ENCODE data around the gene DCANP1.
"Not testable (repeated sequence)": the region's sequence is repeated elsewhere in the genome, so short reads cannot be mapped to it uniquely, and the experiment has no call there.

DCANP1 gene, protein sequence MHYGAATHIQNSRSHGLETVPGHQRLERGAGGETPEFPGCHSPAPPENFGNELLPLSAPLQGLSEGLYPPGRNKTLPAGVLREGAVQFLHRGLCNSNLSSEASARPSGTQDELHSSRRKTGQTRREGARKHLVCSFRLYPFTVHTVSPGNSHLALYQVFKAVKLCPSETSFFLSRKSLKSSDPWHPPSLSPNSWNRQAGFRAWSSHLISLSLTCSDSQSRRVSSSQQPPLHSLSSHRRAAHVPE

DNA sequence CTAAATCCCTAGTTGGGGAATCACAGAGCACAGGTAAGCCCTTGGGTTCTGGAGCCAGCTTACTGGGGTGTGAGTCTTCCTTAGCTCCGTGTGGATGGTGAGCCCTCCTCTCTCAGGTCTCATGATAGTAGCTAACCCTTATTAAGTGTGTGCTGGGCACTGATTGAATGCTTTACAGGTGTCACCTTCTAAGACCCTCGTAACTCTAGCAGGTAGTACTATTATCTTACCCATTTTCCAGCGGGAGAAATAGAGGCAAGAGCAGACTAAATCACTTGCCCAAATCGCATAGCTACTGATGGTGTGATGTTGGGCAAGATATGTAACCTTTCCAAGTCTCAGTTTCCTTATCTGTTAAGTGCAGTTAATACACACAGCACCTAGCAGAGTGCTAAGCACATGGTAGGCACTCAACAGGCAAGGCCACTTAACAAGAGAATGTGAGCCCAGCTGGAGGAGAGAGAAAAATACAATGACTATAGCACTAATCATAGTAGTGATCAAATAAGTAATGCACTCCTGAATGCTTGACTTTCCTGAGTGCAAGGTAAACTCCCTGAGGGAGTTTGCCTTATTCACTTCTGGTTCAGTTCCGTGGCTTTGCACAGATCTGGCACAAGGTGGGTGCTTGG is at the start of gene DCANP1:
Gene DCANP1, minus strand, starts transcription at position 51 of the 632 bp plus-strand sequence. CDS start 240 bp downstream, outside the sequence.
- DNase-seq (ENCODE audit: low spot score): no peak

DNA sequence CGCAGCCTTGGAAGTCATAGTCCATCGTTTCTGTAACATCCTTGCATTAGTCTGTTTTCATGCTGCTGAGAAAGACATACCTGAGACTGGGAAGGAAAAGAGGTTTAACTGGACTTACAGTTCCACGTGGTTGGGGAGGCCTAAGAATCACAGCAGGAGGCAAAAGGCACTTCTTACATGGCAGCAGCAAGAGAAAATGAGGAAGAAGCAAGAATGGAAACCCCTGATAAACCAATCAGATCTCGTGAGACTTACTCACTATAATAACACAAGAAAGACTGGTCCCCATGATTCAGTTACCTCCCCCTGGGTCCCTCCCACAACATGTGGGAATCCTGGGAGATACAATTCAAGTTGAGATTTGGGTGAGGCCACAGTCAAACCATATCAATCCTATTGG is 48.4 kb upstream of the DCANP1 start:
- not testable (repeated sequence) for DNase-seq (ENCODE audit: low spot score)

DNA sequence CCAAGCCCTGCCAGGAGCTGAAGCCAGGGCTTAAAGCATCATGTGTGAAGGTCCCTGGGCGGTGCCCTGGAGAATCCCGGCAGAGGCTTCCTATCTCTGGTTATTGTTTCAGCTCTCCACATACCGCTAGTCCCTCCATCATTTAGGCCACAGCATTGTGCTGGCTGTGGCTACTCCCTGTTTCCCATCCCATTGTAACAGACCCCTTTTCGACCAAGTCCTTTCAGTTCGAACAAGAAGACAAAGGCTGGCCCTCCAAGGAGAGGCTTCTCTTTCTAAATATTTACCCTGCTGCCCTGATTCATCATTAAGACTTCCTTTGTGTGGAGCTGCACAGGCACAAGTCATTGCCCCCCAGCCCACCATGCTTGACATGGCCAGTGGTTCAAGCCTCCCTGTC is 47.0 kb upstream of the DCANP1 start:
- DNase-seq (ENCODE audit: low spot score): no peak

DNA sequence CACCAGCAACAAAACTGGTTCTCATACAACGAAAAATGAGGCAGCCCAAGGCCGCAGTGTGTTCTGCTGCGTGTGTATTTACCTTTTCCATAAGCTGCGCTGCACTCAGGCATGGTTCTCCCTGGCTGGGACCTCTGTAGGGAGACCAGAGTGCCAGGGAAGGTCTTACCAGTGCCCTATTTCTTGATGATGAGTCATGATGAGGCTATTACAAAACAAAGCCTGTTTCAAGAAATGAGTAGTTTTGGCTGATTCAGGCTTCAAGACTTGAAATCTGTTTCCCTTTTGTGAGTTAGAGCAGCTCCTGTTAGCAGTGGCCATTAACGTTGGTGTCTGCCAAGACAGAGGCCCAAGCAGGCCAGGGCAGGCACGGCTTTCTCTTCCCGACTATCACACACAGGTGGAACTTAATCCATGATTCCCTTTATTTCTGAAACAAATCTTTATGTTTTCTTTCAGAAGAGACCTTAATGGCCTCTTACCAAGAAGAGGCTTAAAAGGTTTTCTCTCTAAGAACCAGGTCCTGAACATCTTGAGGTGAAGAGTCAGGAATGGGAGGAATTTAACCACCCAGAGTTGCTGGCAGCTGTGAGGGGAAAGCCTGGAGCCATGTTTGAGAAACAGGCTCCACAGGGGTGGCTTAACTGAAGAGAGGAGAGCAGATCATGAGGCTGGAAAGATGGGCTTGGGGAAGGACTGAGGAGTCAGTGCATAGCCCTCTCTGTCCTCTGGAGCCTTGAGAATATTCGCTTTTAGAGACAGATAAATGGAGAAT is 46.4 kb upstream of the DCANP1 start:
- DNase-seq (ENCODE audit: low spot score): peak; percentile 77

DNA sequence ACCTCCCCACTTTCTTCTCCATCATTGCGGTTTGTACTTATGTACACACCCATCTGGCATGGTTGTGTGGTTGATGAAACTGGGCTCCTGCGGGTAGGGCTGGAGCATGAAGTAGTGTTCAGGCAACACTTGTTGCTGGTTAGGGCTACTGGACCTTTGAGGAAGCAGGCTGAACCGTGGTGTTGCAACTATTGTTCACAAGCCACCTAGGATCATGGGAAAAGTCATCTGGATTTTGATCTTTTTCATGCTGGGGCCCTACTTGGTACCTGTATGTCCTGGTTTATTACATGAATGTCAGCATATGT is 45.1 kb upstream of the DCANP1 start:
- peak; percentile 24 for DNase-seq (ENCODE audit: low spot score)

DNA sequence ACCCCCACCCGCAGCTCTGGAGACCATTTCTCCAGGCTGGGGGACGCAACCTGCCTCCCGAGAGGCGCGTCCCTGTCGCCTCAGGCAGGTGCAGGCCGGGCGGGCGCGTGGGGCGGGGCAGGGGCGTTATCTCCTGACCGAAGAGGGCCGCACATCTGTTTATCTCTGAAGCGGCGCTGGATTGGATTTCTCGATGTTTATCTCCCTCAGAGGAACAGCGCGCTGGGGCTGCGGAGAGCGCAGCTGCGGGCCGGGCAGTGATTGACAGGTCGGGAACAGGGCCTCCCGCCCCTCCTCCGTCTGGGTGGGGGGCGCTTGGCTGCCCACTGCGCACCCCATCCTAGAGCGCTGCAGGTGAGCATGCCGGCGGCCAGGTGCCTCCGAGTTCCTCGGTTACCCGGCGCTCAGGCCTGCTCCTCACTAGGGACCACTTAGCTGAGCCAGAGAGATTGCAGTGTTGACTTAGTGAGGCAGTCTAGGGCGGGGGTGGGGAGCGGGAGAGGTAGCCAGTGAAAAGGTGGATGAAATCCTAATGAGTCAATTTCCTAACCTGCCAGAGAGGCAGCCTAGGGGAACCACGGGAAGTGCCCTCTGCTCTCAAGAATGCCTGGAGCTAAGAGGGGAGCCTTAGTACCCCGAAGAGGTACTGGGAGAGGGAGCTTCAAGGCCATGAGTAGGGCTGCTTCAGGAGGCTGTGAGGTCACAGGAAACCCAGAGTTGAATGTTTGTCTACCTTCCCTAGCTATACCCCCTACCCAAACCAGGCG is 44.6 kb upstream of the DCANP1 start:
- peak; percentile 75 for DNase-seq (ENCODE audit: low spot score)

DNA sequence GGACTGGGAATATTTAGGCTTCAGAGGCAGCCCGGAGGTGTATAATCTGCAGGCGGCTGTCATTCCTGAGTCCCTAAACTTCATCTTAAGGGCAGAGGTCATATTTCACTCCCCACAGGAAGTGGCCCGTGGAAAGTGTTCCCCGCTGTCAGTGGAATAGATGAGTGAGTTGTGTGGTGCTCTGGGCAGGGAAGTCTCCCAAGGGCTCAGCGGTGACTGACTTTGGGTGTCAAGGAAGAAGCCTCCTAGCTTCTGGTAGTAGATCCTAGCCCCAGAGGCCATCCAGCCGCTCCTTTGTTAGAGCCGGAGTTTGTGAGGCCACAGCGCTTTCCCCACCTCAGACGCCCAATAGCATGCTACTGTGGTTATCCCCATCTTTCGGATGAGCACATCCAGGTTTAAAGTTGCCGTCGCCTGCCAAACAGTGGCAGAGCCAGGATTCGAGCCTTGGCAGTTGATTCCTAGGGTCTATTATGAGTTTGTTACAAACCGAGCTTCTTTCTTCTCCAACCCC is 43.9 kb upstream of the DCANP1 start:
- no peak for DNase-seq (ENCODE audit: low spot score)

DNA sequence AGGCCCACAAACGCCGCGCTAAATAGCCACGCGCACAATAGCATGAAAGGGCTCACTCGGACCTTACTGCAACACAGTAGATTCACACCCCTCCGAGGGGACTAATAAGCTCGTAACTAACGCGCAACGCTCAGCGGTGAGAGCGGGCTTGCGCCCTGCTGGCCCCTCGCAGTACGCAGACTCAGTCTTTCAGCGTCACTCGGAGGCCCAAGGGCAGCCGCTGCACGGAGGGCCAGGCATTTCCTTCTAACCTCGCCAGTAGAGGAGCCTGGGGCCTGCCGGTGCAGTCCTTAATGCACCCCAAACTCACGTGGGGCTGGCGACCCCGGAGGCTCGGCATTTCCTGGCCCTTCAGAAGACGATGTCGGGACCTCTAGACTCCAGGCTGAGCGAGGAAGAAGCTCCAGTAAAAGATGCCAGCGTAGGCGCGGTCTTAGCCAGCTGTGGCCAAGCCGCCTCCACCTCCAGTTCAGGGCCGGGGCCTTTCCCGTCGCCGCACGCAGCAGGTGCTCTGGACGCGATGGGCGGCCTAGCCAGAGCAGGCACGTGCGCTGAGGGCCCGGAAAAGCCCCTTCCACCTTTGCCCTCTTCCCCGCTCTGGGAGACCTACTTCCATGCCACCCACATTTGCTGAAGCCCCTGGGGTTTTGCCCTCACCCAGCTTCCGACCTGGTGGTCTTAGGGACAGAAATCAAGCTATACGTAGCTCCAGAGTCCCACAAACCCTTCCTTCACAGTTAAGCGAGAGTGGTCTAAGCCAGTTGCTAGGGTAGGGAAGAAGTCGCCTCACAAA is 43.3 kb upstream of the DCANP1 start:
- DNase-seq (ENCODE audit: low spot score): no peak

DNA sequence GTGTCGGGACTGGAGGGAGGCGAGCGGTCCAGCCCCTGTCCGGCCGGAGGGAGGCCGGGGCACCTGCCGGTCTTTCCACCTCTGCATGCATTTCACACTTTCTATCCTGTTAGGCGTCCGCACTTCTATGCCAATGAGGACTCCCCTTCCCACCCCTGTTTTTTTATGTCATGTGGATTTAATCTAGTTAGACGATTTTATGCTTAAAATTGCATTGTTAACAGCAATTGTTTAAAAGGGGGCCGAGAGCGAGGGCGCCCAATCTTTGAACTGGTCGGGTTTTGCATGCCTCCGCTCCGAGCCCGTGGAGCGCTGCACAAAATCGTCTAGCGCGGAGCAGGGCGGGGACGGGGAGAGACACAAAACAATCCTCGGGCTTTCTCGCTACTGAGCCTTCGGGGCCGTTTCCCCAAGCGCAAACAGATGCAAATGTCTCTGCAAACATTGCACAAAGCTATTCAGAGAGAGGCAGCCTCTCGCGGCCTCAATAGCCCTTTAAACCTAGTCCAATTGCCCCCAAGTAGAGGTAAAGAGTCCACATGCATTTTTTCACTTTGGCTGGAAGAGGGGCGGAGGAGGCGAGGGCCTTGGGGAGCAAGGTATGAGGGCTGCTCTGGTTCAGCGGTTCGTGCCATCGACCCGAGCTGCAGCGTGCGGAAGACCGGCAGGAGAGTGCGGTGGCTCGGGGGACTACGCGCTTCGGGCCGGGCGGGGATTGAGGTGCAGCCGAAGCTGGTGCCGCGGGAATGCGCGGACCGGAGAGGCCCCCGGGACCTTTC is 42.5 kb upstream of the DCANP1 start:
- DNase-seq (ENCODE audit: low spot score): no peak

DNA sequence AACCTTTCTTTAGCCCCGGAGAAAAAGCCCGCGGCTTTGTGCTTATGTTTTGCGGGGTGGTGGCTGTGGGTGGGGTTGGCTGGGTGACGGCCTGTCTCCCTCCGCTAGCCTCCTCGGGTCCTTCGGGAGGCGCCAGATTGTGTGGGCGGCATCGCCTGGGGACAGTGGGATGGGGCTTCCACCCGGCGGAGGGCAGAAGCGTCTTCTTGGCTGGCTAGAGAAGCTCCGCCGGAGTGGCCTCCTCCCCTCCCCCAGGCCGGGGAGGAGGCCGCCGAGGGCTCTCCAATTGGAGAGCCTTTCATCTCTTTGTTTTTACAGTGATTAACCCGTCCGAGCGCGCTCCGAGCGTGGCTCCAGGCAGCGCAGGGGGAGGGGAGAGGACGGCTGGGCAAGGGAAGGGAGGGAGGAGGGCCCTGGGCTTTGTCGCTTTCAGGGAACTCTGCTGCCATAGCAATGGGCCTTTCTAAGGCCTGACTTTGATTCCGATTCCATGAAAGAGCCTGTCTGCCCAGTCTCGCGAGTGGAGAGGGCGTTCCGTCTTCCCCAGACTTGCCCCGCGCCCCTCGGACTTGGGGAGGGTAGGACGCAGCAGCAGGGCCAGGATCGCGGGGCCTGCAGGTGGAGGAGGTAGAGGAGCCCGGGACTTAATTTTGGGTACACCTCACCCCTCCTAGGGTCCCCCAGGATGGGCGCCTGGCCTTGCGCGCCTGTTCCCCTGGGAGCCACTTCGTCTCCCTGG is 41.7 kb upstream of the DCANP1 start:
- peak; percentile 83 for DNase-seq (ENCODE audit: low spot score)

DNA sequence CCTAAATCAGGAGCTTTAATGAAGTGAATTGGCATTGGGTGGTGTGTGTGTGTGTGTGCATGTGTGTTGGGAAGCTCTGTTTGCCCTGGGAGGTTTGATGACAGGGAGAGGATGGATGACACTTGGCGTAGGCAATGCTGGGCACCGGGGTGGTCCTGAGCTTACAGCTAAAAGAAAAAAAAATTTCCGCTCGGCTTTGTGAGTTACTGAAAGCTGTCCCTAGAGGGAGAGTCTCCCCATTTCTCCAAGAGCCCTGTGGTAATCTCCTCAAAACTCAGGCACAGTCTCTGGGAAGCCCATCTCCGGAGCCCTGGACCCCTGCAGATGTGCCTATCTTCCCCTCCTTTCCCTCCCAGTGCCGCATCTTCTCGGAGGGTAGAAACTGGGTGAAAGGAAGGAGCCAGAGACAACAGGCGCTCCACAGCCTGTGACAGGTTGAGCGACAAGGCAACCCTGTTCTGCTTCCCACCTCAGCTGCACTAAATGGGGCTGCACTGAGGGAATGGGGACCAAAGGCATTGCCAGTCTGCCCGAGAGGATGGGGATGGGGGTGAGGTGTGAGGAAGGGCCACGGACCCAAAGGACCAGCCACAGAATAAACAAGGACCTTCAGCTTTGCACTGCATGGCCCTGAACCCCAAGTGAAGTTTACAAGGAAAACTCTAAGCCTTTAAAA is 40.8 kb upstream of the DCANP1 start:
- DNase-seq (ENCODE audit: low spot score): no peak

DNA sequence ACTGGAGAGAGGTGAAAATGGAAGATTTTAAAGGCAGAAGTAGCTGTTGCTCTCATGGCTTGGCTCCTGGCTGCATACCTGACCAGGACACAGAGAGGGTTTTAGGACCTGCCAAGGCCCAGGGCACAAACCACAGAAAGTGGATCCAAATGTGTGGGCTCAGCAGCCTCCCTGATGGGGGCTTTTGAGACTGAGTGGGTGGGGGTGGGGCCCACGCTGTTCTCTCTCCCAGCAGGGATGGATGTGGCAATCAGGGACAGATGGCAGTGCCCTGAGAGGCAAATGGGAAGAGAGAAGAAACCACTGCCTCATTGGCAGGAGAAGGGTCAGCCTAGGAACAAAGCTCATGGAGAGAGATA is 39.9 kb upstream of the DCANP1 start:
- DNase-seq (ENCODE audit: low spot score): no peak

DNA sequence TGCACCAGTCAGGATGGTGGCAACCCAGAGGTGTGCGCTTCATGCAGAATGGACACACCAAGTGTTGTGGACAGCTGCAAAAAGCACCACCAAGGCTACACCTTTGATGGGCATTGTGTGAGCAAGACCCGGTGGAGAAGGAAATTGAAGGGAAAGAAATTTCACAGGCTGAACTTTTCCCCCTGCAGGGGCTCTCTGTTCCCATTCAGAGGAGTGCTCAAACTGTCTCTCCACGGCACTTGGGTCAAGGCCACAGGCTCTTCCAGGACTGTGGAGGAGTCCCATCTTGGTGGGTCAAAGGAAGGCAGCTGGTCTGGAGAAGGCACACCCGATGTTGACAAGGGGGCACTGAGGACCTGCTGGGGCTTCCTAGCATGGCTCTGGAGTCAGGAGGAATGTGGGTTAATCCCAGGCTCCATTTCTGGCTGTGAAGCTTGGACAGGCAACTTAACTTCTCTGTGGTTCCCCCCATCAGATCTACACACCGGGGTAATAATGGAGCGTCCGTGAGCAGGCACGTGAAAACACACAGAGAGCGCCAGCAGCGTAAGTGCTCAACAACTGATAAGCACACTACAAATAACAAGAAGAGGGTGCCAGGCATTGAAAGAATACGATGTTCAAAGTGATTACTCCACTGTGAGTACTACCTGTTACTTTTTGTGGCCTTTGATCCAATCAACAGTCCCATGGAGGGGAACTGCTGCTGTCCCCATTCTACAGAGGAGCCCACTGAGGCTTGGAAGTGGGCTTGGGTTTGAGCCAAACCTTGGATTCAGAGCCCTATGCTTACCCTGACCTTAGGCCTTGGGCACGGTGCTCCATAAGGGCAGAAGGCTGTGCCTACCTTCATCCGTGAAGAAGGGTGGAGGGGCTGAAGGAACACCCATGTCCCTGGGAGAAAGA is 39.2 kb upstream of the DCANP1 start:
- DNase-seq (ENCODE audit: low spot score): no peak

DNA sequence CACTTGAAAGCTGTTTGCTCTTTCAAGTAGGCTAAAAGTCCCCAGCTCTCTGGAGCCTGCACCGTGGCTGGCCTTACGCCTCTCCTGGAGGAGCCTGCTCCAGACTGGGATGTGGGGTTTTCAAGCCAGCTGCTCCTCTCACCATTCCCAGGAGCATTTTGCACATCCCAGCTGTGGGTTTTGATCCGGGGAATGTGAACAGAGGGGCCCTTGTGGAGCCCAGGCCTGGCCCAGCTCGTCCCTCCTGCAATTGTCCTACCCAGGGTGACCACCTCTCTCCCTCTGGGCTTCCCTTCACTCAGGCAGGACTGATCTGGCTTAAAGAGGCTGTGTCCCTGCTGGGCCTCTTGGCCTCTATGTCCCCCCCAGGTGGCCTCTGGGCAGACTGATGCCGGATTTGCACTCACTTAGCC is 37.5 kb upstream of the DCANP1 start:
- DNase-seq (ENCODE audit: low spot score): no peak

DNA sequence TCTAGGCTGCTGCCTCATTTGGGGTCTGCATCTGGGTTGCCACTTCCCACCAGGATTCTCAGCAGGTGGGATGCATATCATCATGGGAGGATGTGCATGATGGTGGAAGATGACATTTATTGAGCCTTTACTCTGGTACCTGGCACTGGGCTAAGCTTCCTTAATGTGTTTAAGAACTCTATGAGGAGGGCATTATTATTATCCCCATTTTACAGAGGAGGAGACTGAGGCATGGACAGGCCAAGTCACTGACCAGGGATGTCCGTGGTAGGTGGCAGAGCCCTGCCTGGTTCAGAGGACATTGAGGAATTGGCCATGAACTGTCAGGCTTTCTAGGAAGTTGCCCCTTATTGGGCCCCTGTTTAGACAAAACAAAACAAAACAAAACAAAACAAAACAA is 36.1 kb upstream of the DCANP1 start:
- no peak for DNase-seq (ENCODE audit: low spot score)

DNA sequence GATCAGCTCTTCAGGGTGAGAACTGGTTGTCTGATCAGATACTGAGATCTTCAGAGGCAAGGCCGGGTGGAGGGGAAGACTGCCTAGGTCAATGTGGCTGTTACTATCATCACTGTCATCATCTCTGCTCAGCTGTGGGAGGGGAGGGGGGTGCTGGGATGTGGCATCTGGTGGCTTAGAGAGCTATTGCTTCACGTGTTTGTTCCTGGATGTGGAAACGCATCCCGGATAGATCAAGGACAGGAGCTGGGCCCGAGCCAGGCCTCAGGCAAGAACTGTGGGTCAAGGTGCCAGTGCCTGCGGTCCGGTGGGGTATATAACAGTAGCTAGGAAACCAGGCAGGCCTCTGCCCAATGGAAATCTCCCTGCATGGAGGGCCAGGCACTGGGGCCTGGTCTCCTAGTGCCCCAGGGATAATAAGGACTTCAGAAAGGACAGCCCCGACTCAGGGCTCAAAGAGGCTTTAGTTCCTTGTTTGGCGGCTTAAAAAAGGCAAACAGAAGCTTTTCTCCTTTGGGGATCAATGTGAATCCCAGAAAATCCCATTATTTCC is 35.3 kb upstream of the DCANP1 start:
- DNase-seq (ENCODE audit: low spot score): no peak

DNA sequence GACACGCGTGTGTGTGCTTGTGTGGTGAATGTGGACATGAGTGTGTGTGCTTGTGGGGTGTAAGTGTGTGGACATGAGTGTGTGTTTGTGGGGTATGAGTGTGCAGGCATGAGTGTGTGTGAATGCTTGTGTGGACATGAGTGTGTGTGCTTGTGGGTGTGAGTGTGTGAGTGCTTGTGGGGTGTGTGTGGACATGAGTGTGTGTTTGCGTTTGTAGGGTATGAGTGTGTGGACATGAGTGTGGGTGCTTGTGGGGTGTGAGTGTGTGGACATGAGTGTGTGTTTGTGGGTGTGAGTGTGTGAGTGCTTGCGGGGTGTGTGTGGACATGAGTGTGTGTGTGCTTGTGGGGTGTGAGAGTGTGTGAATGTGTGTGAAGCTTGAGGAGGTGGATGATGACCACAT is 34.8 kb upstream of the DCANP1 start:
- DNase-seq (ENCODE audit: low spot score): no peak

DNA sequence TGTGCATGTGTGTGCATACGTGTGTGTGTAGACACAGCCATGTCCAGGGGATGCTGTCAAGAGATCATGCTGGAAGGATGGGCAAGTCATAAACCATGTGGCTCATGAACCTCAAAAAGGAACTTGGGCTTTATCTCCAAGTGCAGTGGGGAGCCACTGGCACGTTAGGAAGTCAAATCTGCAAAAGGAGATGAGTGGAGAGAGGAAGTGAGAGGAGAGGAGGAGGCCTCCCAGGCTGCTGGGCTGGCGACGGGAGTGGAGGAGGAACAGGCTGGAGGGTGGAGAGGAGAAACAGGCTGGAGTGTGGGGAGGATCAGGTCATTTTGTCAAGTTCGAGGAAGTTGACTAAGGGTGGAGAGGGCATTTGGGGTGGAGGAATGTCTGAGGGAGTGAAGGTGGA is 34.2 kb upstream of the DCANP1 start:
- no peak for DNase-seq (ENCODE audit: low spot score)
